GM18519 (cell line): Measurements from ENCODE around the gene CTNNAL1.
A peak's percentile ranks its signal among the peaks of the same experiment; 100 is the strongest.

Source experiments
- ATAC-seq: cut with Tn5 transposase; IDR thresholded peaks from one replicate; pipeline ENCODE4 v1.9.1; 2021; ENCODE audit warnings: mild to moderate bottlenecking, moderate library complexity; ENCODE audit not compliant: unreplicated experiment, low FRiP score

CTNNAL1 gene

DNA sequence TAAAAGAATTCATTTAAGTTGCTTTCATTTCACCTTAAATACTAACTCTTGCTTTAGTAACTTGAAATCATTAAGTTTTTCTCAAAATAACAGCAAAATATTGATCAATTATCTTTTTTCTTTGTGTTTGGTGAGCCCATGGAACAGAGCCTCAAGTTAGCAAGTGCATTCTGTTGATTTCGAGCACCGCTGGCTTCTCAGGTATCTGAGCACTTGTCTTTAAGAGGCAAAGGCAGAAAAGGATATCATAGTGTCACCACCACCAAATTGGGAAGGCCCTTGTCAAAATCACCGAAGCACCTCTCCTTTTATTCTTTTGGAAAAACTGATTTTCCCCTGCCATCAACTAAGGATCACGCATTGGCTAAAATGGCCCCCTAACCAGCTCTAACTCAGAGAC, 17.1 kb upstream of the CTNNAL1 start:
- no peak for ATAC-seq

DNA sequence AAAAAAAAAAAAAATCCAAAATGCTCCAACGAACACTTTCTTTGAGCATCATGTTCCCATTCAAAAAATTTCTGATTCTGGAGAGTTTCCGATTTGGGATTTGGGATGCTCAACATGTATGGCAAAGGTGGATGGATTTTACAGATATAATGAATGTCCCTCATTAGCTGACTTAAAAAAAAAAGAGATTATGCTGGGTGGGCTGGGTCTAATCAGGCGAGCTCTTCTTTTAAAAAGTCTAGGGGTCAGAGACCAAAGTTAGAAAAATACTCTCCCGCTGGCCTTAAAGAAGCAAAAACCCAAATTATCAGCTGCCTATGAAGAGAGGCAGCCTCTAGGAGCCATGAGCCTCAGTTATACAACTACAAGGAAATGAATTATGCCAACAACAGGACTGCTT, 15.2 kb upstream of the CTNNAL1 start:
- ATAC-seq: no peak

GRCh38 chr9:109027176-109027575, 13.9 kb upstream of the CTNNAL1 start:
- no peak for ATAC-seq

DNA sequence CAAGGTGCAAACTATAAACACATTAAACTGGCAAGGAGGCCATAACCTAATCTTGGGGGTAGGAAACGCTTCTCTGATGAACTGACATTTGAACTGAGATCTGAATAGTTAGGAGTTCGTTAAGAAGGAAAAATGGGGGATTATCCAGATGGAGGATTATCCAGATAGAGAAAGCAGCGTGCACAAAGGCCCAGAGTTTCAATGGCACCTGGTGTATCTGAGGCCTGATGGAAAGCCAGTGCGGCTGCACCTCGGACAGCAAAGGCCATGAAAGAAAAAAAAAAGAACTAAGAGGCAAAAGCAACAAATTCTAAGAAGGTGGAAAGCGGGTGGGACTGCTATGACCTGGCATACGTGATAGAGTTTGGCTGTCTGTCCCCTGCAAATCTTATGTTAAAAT, 13.0 kb upstream of the CTNNAL1 start:
- ATAC-seq: no peak

- ATAC-seq: no peak
Measured at GRCh38 chr9:109022873-109023272, 9.6 kb upstream of the CTNNAL1 start.

- ATAC-seq: no peak
Measured at GRCh38 chr9:109020581-109021511, 7.5 kb upstream of the CTNNAL1 start.

DNA sequence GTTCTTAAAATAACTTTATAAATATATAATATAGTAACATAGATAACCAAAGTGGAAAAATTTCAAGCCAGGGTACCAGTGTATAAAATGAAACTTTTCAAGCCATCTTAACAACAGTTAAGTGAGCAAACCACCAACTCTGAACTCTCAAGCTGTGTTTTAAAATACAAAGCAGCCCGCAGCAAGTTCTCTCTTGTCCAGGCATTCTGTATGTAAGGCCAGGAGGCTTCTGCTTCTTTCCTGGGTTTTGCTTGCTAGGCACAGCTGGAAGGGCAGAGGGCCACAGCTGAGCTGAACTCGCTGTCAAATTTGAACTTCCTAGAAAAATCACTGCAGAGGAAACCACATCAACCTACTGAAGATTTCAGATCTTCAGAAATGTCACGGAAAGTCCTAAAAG, 6.8 kb upstream of the CTNNAL1 start:
- no peak for ATAC-seq

DNA sequence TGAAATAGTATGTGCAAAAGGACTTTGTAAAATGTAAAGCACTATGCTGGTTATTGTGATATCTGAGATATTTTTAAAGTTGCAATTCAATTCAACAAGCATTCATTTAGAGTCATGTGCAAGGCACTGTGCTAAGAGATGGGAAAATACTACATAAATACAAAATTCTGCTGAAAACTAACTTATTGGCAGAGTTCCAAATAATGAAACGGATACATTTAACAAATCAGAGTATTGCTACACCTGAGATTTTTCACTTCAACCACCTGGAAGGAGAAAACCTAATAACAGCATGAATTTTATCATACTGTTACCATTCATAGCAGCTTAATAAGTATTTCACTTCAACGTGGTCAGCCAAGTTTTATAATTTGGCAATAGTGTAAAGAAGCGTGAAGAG, 6.1 kb upstream of the CTNNAL1 start:
- no peak for ATAC-seq

- ATAC-seq: peak; percentile 38
Measured at GRCh38 chr9:109017493-109017892, 4.2 kb upstream of the CTNNAL1 start.

DNA sequence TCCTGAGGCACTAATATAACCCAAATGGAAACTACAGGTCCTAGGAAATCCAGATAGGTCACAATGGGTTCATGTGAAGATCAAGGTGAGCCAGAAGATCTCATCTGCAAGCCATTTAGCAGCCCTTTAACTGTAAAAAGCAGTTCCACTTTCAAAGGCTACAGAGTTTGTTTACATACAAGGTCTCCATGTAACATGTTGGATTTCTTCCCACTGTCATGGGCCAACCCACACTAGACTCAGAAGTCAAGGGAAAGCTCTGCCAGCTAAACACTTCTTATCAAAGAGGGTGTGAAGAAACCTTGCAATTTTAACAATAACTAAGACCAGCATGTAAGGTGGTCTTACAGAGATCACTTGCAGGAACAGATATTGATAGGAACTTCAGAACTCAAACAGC, 3.8 kb upstream of the CTNNAL1 start:
- ATAC-seq: no peak

- ATAC-seq: no peak
Measured at GRCh38 chr9:109016132-109016531, 2.8 kb upstream of the CTNNAL1 start.

- no peak for ATAC-seq
Measured at GRCh38 chr9:109014608-109015280, 1.4 kb upstream of the CTNNAL1 start.

DNA sequence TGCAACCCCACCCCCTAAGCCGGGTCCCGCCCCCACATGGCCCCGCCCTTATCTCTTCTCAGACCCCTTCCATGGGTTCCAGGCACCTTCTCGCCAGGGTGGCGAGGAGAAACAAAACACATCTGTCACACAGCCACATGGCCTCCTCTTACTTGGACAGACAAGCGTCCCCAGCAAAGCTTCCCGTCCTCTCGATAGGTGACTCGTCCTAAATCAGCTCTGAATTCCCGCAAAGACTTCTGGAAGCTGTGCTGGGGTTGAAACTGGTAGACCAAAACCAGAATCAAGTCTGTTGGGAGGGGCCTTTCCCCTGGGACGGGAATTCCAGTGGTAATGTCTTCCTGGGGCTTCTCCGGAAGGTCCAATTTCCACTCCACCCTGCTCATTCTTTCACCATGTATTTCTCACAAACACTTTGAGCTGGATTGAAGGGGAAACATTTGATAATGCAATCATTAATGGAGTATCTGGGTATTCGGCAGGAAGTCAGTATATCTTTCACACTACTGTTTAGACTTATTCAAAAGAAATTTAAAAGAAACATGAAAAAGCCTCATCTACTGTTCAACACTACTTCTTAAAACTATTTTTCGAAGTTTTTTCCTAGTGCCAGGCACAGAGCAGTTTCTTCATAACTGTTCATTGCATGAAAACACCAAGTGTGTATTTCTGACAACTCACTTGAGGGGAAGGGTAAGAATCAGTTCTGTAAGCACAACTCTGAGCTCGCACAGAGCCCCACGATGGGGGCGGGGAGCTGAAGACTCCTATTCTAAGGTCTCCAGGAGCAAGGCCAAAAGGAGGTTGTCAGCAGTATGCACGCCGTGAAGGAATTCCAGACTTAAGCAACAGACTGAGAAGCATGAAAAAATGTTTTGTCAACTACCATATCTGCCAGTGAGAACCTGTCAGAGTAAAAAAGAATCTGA, 644 bp upstream of the CTNNAL1 start:
- ATAC-seq: no peak

GRCh38 chr9:109012009-109012875, 1.1 kb downstream of the CTNNAL1 start:
- peak; percentile 50 for ATAC-seq

- ATAC-seq: no peak
Measured at GRCh38 chr9:109011231-109011671, 2.0 kb downstream of the CTNNAL1 start.

GRCh38 chr9:109010746-109011145, 2.6 kb downstream of the CTNNAL1 start:
- peak; percentile 33 for ATAC-seq

DNA sequence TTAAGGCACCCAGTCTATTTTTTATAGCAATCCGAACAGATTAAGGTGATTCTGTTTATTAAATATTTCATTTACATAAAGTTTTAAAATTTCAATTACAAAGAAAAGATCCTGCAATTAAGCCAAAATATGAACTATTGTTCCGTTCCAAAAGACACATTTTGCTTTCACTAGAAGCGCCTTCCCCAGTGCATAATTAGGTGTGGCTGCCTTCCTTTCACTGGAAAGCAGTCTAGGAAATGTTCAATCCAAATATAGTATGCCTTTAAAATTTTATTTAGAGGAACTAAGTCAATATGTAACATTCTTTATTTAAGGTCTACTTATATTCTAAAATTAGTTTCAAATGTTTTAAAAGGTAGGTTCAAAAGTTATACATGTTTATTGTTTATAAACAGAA, 7.6 kb downstream of the CTNNAL1 start:
- no peak for ATAC-seq

- no peak for ATAC-seq
Measured at GRCh38 chr9:109003116-109003515, 10.2 kb downstream of the CTNNAL1 start.

- no peak for ATAC-seq
Measured at GRCh38 chr9:109002141-109002540, 11.2 kb downstream of the CTNNAL1 start.

DNA sequence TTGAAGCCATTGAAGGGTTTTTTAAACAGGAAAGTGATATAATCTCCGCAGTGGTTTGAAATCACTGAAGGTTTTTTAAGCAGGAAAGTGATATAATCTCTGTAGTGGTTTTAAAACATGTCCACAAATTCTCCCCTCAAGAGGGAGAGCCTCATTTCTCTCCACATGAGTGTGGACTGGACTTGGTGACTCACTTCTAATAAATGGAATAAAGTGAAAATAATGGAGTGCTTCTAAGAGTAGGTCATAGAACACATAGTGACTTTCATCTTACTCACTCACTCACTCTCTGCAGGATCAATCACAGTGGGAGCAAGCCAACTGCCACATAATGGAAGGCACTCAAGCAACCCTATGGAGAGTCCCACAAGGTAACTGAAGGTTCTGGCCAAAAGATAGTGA, 12.0 kb downstream of the CTNNAL1 start:
- no peak for ATAC-seq
